Keratinocyte (primary cell): ENCODE measurements around the gene INSIG1. TPM values are rescaled to one million over a fixed set of nuclear protein-coding genes. Genes with fewer than 3 reads are reported as not detected.

Experiments used
- DNase-seq: peaks from one replicate; pipeline ENCODE4 v3.0.0-alpha.2; 2011; ENCODE audit warnings: low read depth, missing footprints, low spot score
- FAIRE-seq: peaks from 2 replicates; lab custom pipeline; 2011; peaks lifted over from hg19 to GRCh38; lab: Jason Lieb, UNC
- H2AFZ ChIP-seq: 2 replicates; pipeline ENCODE4 v1.6.0; 2012; ENCODE audit warnings: low read length, control low read depth, inconsistent platforms; ENCODE audit not compliant: control insufficient read depth
- H3K27ac ChIP-seq: 2 replicates; pipeline ENCODE4 v1.5.1; 2011; ENCODE audit warnings: low read length; ENCODE audit not compliant: control insufficient read depth, insufficient read depth
- H3K27me3 ChIP-seq: 3 replicates; pipeline ENCODE4 v1.6.0; 2011; ENCODE audit warnings: low read length; ENCODE audit not compliant: control insufficient read depth, insufficient read depth; ENCODE audit errors: extremely low read depth
- H3K36me3 ChIP-seq, 2 experiments: 2 replicates in 1 of 2; 3 replicates in 1 of 2; pipeline ENCODE4 v1.5.1; 2011; ENCODE audit warnings: low read length in 2 of 2, mild to moderate bottlenecking in 1 of 2; ENCODE audit not compliant: control insufficient read depth in 2 of 2, insufficient read depth in 2 of 2; ENCODE audit errors: extremely low read depth in 1 of 2
- H3K4me1 ChIP-seq: 3 replicates; pipeline ENCODE4 v1.5.1; 2011; ENCODE audit warnings: low read length; ENCODE audit not compliant: control insufficient read depth, insufficient read depth; ENCODE audit errors: extremely low read depth
- H3K4me2 ChIP-seq: 3 replicates; pipeline ENCODE4 v1.6.0; 2011; ENCODE audit warnings: low read depth, low read length; ENCODE audit not compliant: control insufficient read depth, insufficient read depth; ENCODE audit errors: extremely low read depth
- H3K4me3 ChIP-seq, 3 experiments: fragments of 200-600 bp in 1 of 3; sonication (generic) in 1 of 3; 2 replicates in 2 of 3; 3 replicates in 1 of 3; pipeline ENCODE4 v1.5.1; 2011 to 2016; ENCODE audit warnings: low read length in 3 of 3, mild to moderate bottlenecking in 3 of 3, control low read depth in 2 of 3, inconsistent platforms in 1 of 3, low read depth in 1 of 3, mixed read lengths in 1 of 3, mixed run types in 1 of 3, moderate library complexity in 1 of 3; ENCODE audit not compliant: control insufficient read depth in 2 of 3, insufficient read depth in 2 of 3; ENCODE audit errors: extremely low read depth in 1 of 3
- H3K79me2 ChIP-seq: 2 replicates; pipeline ENCODE4 v1.6.0; 2012; ENCODE audit warnings: low read length; ENCODE audit not compliant: control insufficient read depth, insufficient read depth
- H3K9ac ChIP-seq: 3 replicates; pipeline ENCODE4 v1.6.0; 2011; ENCODE audit warnings: low read length; ENCODE audit not compliant: control insufficient read depth, insufficient read depth; ENCODE audit errors: extremely low read depth
- H3K9me1 ChIP-seq: 3 replicates; pipeline ENCODE4 v1.6.0; 2011; ENCODE audit warnings: low read length; ENCODE audit not compliant: control insufficient read depth, insufficient read depth; ENCODE audit errors: extremely low read depth
- H3K9me3 ChIP-seq: 2 replicates; pipeline ENCODE4 v1.5.1; 2012; ENCODE audit warnings: low read depth, low read length; ENCODE audit not compliant: control insufficient read depth
- H4K20me1 ChIP-seq: 3 replicates; pipeline ENCODE4 v1.6.0; 2011; ENCODE audit warnings: low read length; ENCODE audit not compliant: control insufficient read depth, insufficient read depth; ENCODE audit errors: extremely low read depth
- CTCF ChIP-seq, 3 experiments: IDR thresholded peaks in 1 of 3; conservative IDR thresholded peaks in 1 of 3; optimal IDR thresholded peaks in 1 of 3; 2 replicates in 2 of 3; 3 replicates in 1 of 3; pipeline versions ENCODE3 to v1.5.1; 2011; ENCODE audit warnings: low read length in 3 of 3, mild to moderate bottlenecking in 3 of 3, moderate library complexity in 2 of 3, control low read depth in 1 of 3, inconsistent platforms in 1 of 3; ENCODE audit not compliant: insufficient read depth in 2 of 3; ENCODE audit errors: extremely low read depth in 1 of 3
- EZH2 ChIP-seq: IDR thresholded peaks from one replicate; pipeline ENCODE4 v1.6.1; 2012; ENCODE audit warnings: inconsistent platforms, mild to moderate bottlenecking, low read length, moderate library complexity
- dilution Hi-C: fragments of 300-500 bp; cut with MboI; formaldehyde crosslinking; loops from one replicate; pipeline ENCODE4 v1.7.0; 2020; ENCODE audit warnings: low sequenced_read_pairs; ENCODE audit not compliant: extremely low pct_ligation_motif_present
- polyA minus RNA-seq, 3 experiments: library from RNA; depleted of rRNA, polyadenylated mRNA; stranded (reverse); fragments of >200 nt; gene quantifications; 1 replicate in 1 of 3; 2 replicates in 1 of 3; 3 replicates in 1 of 3; pipeline ENCODE4 v1.2.3, GENCODE V29; 2011
- polyA plus RNA-seq, 5 experiments: library from polyadenylated mRNA; depleted of rRNA in 3 of 5; stranded (reverse) in 3 of 5; stranded (forward) in 1 of 5; unstranded in 1 of 5; fragments of >200 nt; gene quantifications; 1 replicate in 1 of 5; 2 replicates in 3 of 5; 3 replicates in 1 of 5; pipeline versions ENCODE4 v1.2.1 to v1.2.3, GENCODE V29; 2011 to 2012; ENCODE audit warnings: missing spikeins in 2 of 5, low read depth in 1 of 5, low replicate concordance in 1 of 5

INSIG1 gene
- polyA plus RNA-seq (62.2 to 115 TPM (median 104 TPM) in 3 replicates), polyA minus RNA-seq (68.5 to 127 TPM (median 102 TPM) in 3 replicates)
- polyA plus RNA-seq (2011; ENCODE audit: low read depth), result 45.2 TPM
- 56.1 and 81.7 TPM in 2 replicates for polyA plus RNA-seq (2011; cell fraction: cytosol; rRNA removed)
- polyA plus RNA-seq (2011; cell fraction: nucleus; rRNA removed), result 98.9 and 108 TPM in 2 replicates
- 40.6 and 90.7 TPM in 2 replicates for polyA plus RNA-seq (2012; ENCODE audit: low replicate concordance)
- polyA minus RNA-seq (2011; cell fraction: cytosol; rRNA and poly(A)+ RNA removed), result 89.0 TPM
- 118 and 127 TPM in 2 replicates for polyA minus RNA-seq (2011; cell fraction: nucleus; rRNA and poly(A)+ RNA removed)

- no peak for DNase-seq
- Histone ChIP-seq H3K79me2 (peaks cover 39% of the 10 kb centered on the region), H3K9me3 (no peaks in the 10 kb centered on the region), H2AFZ (peak within 1 kb of the TSS; percentile 65), H4K20me1 (peaks cover 23% of the 10 kb centered on the region), H3K4me1 (peaks cover 27% of the 10 kb centered on the region), H3K9ac (peak within 1 kb of the TSS; percentile 84), H3K4me3 (peak within 1 kb of the TSS; percentile 49 to 99 (median 91)), H3K4me2 (peak within 1 kb of the TSS; percentile 95), H3K27me3 (no peaks in the 10 kb centered on the region), H3K9me1 (peaks cover 3% of the 10 kb centered on the region), H3K27ac (peak within 1 kb of the TSS; percentile 79), H3K36me3 (peaks cover 9 to 14% of the 10 kb centered on the region in 2 experiments)
- no peak for TF ChIP-seq EZH2
- TF ChIP-seq CTCF (optimal IDR thresholded peaks at IDR 0.05 in 1 of 3, IDR thresholded peaks at IDR 0.05 in 1 of 3, conservative IDR thresholded peaks at IDR 0.05 in 1 of 3; ENCODE audit: extremely low read depth in 1 of 3, insufficient read depth in 2 of 3, low read length in 3 of 3), result no peak
- dilution Hi-C loops, result no loop called here
- FAIRE-seq, result no peak
These were observed at the start of gene INSIG1 for GRCh38 chr7:155297517-155298287. TSS of gene INSIG1 (plus strand) at chr7:155297878. CDS start at chr7:155298286, 408 bp downstream.

DNA sequence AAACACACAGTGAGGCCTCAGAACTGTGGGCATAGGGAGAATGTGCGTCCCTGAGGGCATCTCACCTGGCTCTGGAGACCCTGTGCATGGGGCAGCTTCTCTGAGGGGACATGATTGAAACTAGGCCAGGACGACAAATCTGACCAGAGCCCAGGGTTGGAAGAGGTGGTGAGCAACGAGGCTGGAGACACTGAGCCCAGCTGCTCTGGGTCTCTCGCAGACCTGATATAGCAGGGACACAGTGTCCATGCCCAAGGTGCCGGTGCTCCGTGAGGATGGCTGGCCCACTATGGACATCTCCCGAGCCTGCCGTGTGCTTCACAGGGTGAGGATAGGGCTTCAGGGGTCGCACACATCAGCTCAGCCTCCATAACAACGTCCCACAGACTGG lies 49.3 kb upstream of the INSIG1 start:
- peaks cover 3% of the 10 kb centered on the region for H3K9me3 ChIP-seq
- H2AFZ ChIP-seq, result no peak overlapping the region
- no peak overlapping the region for H3K27ac ChIP-seq
- TF ChIP-seq CTCF (optimal IDR thresholded peaks at IDR 0.05 in 1 of 3, IDR thresholded peaks at IDR 0.05 in 1 of 3, conservative IDR thresholded peaks at IDR 0.05 in 1 of 3; ENCODE audit: extremely low read depth in 1 of 3, insufficient read depth in 2 of 3, low read length in 3 of 3) (no peak), EZH2 (no peak)
- dilution Hi-C loops, result no loop called here
- peaks cover 3% of the 10 kb centered on the region for H3K27me3 ChIP-seq
- no peaks in the 10 kb centered on the region for H3K4me1 ChIP-seq
- FAIRE-seq (no peak), DNase-seq (no peak)
- H3K4me2 ChIP-seq, result no peak overlapping the region
- H3K4me3 ChIP-seq, result no peak overlapping the region
- H3K9ac ChIP-seq, result no peak overlapping the region
- no peaks in the 10 kb centered on the region for H4K20me1 ChIP-seq
- no peaks in the 10 kb centered on the region for H3K9me1 ChIP-seq
- no peaks in the 10 kb centered on the region for H3K36me3 ChIP-seq
- no peaks in the 10 kb centered on the region for H3K79me2 ChIP-seq
